ENCODE data around the gene WFIKKN2. TPM values are rescaled to one million over a fixed set of nuclear protein-coding genes. Genes with fewer than 3 reads are reported as not detected.

WFIKKN2 gene
- total RNA-seq, 1 donor from 2014 or later, result 0.69 TPM

DNA sequence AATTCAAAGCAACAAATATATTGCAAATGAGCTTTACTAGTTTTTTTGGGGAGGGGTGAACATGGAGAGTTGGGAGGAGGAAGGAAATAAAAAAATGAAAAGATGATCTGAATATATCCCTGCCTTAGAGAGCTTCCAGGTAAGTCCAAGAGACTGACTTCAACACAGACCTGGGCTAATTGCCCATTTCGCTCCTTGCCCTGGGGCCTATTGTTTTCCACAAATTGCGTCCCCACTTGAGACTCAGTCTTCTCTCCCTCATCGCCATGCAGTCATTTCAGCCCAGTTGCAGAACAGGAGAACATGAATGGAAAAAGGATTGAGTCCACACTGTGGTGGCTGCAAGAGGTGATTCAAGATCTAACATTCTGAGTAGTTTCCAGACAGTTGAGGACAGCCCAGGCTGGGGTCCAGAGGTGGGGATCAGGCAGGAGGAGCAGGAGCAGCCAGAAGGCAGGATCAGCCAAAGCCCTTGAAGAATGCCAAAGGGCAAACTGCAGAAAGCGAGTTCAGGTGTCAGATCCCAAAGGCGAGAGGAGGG lies 52.4 kb downstream of the WFIKKN2 start:
- ATAC-seq (no peak), DNase-seq (no peak)
- Histone ChIP-seq H3K4me1 (peaks cover 8% of the 10 kb centered on the region), H3K27ac (no peak overlapping the region), H3K36me3 (no peaks in the 10 kb centered on the region), H3K27me3 (no peaks in the 10 kb centered on the region), H3K4me3 (no peak overlapping the region), H3K9me3 (no peaks in the 10 kb centered on the region)
- intact Hi-C loops (cut with DNase I), result no loop called here
- TF ChIP-seq, protein P1, sequence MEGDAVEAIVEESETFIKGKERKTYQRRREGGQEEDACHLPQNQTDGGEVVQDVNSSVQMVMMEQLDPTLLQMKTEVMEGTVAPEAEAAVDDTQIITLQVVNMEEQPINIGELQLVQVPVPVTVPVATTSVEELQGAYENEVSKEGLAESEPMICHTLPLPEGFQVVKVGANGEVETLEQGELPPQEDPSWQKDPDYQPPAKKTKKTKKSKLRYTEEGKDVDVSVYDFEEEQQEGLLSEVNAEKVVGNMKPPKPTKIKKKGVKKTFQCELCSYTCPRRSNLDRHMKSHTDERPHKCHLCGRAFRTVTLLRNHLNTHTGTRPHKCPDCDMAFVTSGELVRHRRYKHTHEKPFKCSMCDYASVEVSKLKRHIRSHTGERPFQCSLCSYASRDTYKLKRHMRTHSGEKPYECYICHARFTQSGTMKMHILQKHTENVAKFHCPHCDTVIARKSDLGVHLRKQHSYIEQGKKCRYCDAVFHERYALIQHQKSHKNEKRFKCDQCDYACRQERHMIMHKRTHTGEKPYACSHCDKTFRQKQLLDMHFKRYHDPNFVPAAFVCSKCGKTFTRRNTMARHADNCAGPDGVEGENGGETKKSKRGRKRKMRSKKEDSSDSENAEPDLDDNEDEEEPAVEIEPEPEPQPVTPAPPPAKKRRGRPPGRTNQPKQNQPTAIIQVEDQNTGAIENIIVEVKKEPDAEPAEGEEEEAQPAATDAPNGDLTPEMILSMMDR (IDR thresholded peaks at IDR 0.05), result no peak

- no peak overlapping the region for H3K4me3 ChIP-seq
- DNase-seq (no peak), ATAC-seq (no peak)
- intact Hi-C loops (cut with DNase I), result no loop called here
- H3K36me3 ChIP-seq, result no peaks in the 10 kb centered on the region
- H3K4me1 ChIP-seq, result peaks cover 2% of the 10 kb centered on the region
- no peaks in the 10 kb centered on the region for H3K27me3 ChIP-seq
- no peaks in the 10 kb centered on the region for H3K9me3 ChIP-seq
- TF ChIP-seq, protein P1 (IDR thresholded peaks at IDR 0.05), result no peak
- H3K27ac ChIP-seq, result no peak overlapping the region
These were observed 54.2 kb downstream of the WFIKKN2 start for GRCh38 chr17:50889528-50890118.

GRCh38 chr17:50890675-50891516 lies 55.5 kb downstream of the WFIKKN2 start:
- no peaks in the 10 kb centered on the region for H3K4me1 ChIP-seq
- no peak for ATAC-seq
- intact Hi-C loops (cut with DNase I), result no loop called here
- H3K27ac ChIP-seq, result no peak overlapping the region
- no peak for DNase-seq
- H3K36me3 ChIP-seq, result no peaks in the 10 kb centered on the region
- TF ChIP-seq, protein P1 (IDR thresholded peaks at IDR 0.05), result no peak
- no peaks in the 10 kb centered on the region for H3K9me3 ChIP-seq
- no peaks in the 10 kb centered on the region for H3K27me3 ChIP-seq
- no peak overlapping the region for H3K4me3 ChIP-seq

DNA sequence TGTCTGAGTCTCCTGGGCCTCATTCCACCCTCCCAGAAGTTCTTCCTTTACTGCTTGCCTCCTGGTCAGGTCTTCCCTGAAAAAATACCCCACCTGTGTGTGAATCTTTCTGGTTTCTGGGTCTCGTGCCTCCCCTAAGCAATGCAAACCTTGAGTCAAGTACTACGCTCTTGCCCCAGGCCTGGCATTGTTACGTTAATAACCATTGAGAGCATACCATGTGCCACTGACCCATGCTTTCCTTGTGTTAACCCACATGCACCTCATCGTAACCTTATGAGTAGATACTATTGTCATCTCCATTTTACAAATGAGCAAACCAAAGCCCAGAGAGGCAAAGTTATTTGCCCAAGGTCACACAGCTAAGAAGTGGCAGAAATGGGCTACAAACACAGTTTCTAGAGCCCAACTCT lies 56.2 kb downstream of the WFIKKN2 start:
- intact Hi-C loops (cut with DNase I), result no loop called here
- Histone ChIP-seq H3K9me3 (no peaks in the 10 kb centered on the region), H3K36me3 (no peaks in the 10 kb centered on the region), H3K4me3 (no peak overlapping the region), H3K27ac (no peak overlapping the region), H3K4me1 (no peaks in the 10 kb centered on the region), H3K27me3 (no peaks in the 10 kb centered on the region)
- ATAC-seq, result no peak
- no peak for DNase-seq
- TF ChIP-seq, protein P1 (IDR thresholded peaks at IDR 0.05), result no peak

Other genes starting within 250 kb of the WFIKKN2 start
- 65.4 TPM for gene ABCC3, start 200.7 kb upstream of the WFIKKN2 start, total RNA-seq
- gene ANKRD40, start 127.7 kb upstream of the WFIKKN2 start, total RNA-seq, result 57.7 TPM
- gene LUC7L3, start 116.0 kb upstream of the WFIKKN2 start, total RNA-seq, result 105 TPM
- not detected for gene ANKRD40CL, start 68.1 kb upstream of the WFIKKN2 start, total RNA-seq
- gene TOB1, start 30.8 kb downstream of the WFIKKN2 start, total RNA-seq, result 70.1 TPM

Measured in upper lobe of right lung (tissue), 1 donor.